Activated T-helper 1 cell treated with anti-CD3 and anti-CD28 coated beads, Interleukin-2, amount 50 U/mL, for 16 hours (primary cell): ENCODE results near the gene RECQL.
"Not testable (repeated sequence)": the region's sequence is repeated elsewhere in the genome, so short reads cannot be mapped to it uniquely, and the experiment has no call there.

Experiments used
- DNase-seq, 2 donors: peaks; one replicate each; pipeline ENCODE4 v3.0.0-alpha.2; 2020; ENCODE audit warnings: low read depth in 1 of 2, low spot score in 1 of 2

RECQL gene

GRCh38 chr12:21428241-21428640, 73.2 kb downstream of the RECQL start:
- no peak for DNase-seq

DNA sequence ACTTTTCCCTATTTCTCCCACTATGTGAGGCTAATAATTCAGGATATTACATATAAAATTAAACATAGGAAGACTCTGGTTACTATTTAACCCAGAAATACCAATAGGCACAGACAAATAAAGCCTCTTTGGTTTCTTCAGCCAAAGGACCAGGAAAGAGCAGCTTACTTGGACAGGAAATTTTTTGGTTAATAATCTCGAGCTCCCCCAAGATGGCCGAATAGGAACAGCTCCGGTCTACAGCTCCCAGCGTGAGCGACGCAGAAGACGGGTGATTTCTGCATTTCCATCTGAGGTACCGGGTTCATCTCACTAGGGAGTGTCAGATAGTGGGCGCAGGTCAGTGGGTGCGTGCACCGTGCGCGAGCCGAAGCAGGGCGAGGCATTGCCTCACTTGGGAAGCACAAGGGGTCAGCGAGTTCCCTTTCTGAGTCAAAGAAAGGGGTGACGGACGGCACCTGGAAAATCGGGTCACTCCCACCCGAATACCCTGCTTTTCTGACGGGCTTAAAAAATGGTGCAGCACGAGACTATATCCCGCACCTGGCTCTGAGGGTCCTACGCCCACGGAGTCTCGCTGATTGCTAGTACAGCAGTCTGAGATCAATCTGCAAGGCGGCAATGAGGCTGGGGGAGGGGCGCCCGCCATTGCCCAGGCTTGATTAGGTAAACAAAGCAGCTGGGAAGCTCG, 82.3 kb downstream of the RECQL start:
- DNase-seq, result not testable (repeated sequence)
